PC-3 (cell line): ENCODE results near the gene EPHB1.

Experiments
- CTCF ChIP-seq: fragments of 300-600 bp; sonication (generic); conservative IDR thresholded peaks from 2 replicates; pipeline ENCODE4 v1.5.1; 2017; ENCODE audit warnings: antibody characterized with exemption, low read depth, mild to moderate bottlenecking, low read length
- EZH2 ChIP-seq: fragments of 300-600 bp; sonication (generic); IDR thresholded peaks from one replicate; pipeline ENCODE4 v1.6.1; 2017; ENCODE audit warnings: antibody characterized with exemption, mild to moderate bottlenecking, low read length; ENCODE audit not compliant: unreplicated experiment

GRCh38 chr3:135155791-135156190 lies 360.7 kb downstream of the EPHB1 start:
- TF ChIP-seq CTCF (no peak), EZH2 (no peak)
